OCI-LY1 (cell line): Measurements from ENCODE around the gene DYSF.

Experiments used
- H2AFZ ChIP-seq: fragments of 200-600 bp; sonication (generic), shearing (Covaris generic); 2 replicates; pipeline ENCODE4 v1.6.0; 2014; ENCODE audit warnings: antibody characterized with exemption, mild to moderate bottlenecking, low read length
- H3F3A ChIP-seq: fragments of 200-600 bp; sonication (generic), shearing (Covaris generic); 2 replicates; pipeline ENCODE4 v1.6.0; 2014; ENCODE audit warnings: mild to moderate bottlenecking, antibody characterized with exemption, low read length, moderate library complexity; ENCODE audit not compliant: insufficient read depth
- H3K27ac ChIP-seq: fragments of 200-600 bp; sonication (generic); 2 replicates; pipeline ENCODE4 v1.5.1; 2014; ENCODE audit warnings: low read length, mixed run types, mild to moderate bottlenecking, low read depth; ENCODE audit not compliant: poor library complexity, severe bottlenecking
- H3K27me3 ChIP-seq: fragments of 200-600 bp; sonication (generic); 2 replicates; pipeline ENCODE4 v1.6.0; 2014; ENCODE audit warnings: antibody characterized with exemption, mild to moderate bottlenecking, low read length, moderate library complexity; ENCODE audit not compliant: insufficient read depth
- H3K36me3 ChIP-seq: fragments of 200-600 bp; sonication (generic); 2 replicates; pipeline ENCODE4 v1.6.1; 2014; ENCODE audit warnings: mild to moderate bottlenecking, antibody characterized with exemption, low read length, moderate library complexity, mixed read lengths; ENCODE audit not compliant: insufficient read depth
- H3K4me1 ChIP-seq: fragments of 200-600 bp; sonication (generic); 2 replicates; pipeline ENCODE4 v1.5.1; 2014; ENCODE audit warnings: mild to moderate bottlenecking, low read length, moderate library complexity; ENCODE audit not compliant: insufficient read depth, severe bottlenecking
- H3K4me2 ChIP-seq: fragments of 200-600 bp; sonication (generic), shearing (Covaris generic); 2 replicates; pipeline ENCODE4 v1.6.1; 2014; ENCODE audit warnings: low read length
- H3K4me3 ChIP-seq: fragments of 200-600 bp; sonication (generic); 2 replicates; pipeline ENCODE4 v1.5.1; 2014; ENCODE audit warnings: low read length, low read depth, mild to moderate bottlenecking, mixed read lengths; ENCODE audit not compliant: poor library complexity, severe bottlenecking
- H3K79me2 ChIP-seq: fragments of 200-600 bp; shearing (Covaris generic); 2 replicates; pipeline ENCODE4 v1.6.1; 2016; ENCODE audit warnings: mixed run types, low read length, mixed read lengths; ENCODE audit not compliant: insufficient read depth
- H3K9ac ChIP-seq: fragments of 200-600 bp; sonication (generic), shearing (Covaris generic); 2 replicates; pipeline ENCODE4 v1.6.1; 2014; ENCODE audit warnings: mild to moderate bottlenecking, low read length, mixed read lengths
- H3K9me2 ChIP-seq: fragments of 200-600 bp; sonication (generic), shearing (Covaris generic); 2 replicates; pipeline ENCODE4 v1.6.1; 2014; ENCODE audit warnings: low read depth, mild to moderate bottlenecking, low read length, mixed read lengths
- H3K9me3 ChIP-seq: fragments of 200-600 bp; shearing (Covaris generic); 2 replicates; pipeline ENCODE4 v1.6.1; 2014; ENCODE audit warnings: low read length, mixed read lengths
- H4K20me1 ChIP-seq: fragments of 200-600 bp; sonication (generic), shearing (Covaris generic); 2 replicates; pipeline ENCODE4 v1.6.0; 2016; ENCODE audit warnings: mild to moderate bottlenecking, low read length; ENCODE audit not compliant: insufficient read depth
- CTCF ChIP-seq: fragments of 200-600 bp; sonication (generic), shearing (Covaris generic); IDR thresholded peaks from 2 replicates; pipeline ENCODE4 v1.5.1; 2017; ENCODE audit warnings: mild to moderate bottlenecking, antibody characterized with exemption, low read length, moderate library complexity, mixed read lengths
- EZH2 ChIP-seq: fragments of 200-600 bp; sonication (generic), shearing (Covaris generic); IDR thresholded peaks from 2 replicates; pipeline ENCODE4 v1.8.0; 2017; ENCODE audit warnings: borderline replicate concordance, mixed run types, mild to moderate bottlenecking, antibody characterized with exemption, low read length, moderate library complexity, mixed read lengths

DYSF gene

GRCh38 chr2:71576541-71576940 lies 123.2 kb downstream of the DYSF start:
- Histone ChIP-seq H4K20me1 (no peaks in the 10 kb centered on the region), H3K79me2 (no peaks in the 10 kb centered on the region), H2AFZ (no peak overlapping the region), H3K27me3 (no peaks in the 10 kb centered on the region), H3K36me3 (no peaks in the 10 kb centered on the region), H3K9ac (no peak overlapping the region), H3K9me2 (no peaks in the 10 kb centered on the region), H3K27ac (no peak overlapping the region), H3F3A (no peaks in the 10 kb centered on the region), H3K4me2 (no peak overlapping the region), H3K4me1 (no peaks in the 10 kb centered on the region), H3K9me3 (no peaks in the 10 kb centered on the region), H3K4me3 (no peak overlapping the region)
- TF ChIP-seq CTCF (no peak), EZH2 (no peak)

- TF ChIP-seq CTCF (no peak), EZH2 (no peak)
- Histone ChIP-seq H3K9me2 (no peaks in the 10 kb centered on the region), H3K4me2 (no peak overlapping the region), H3K79me2 (no peaks in the 10 kb centered on the region), H4K20me1 (no peaks in the 10 kb centered on the region), H3K27ac (no peak overlapping the region), H3F3A (no peaks in the 10 kb centered on the region), H3K9me3 (no peaks in the 10 kb centered on the region), H3K9ac (no peak overlapping the region), H2AFZ (no peak overlapping the region), H3K27me3 (no peaks in the 10 kb centered on the region), H3K4me1 (no peaks in the 10 kb centered on the region), H3K36me3 (no peaks in the 10 kb centered on the region), H3K4me3 (no peak overlapping the region)
Measured at GRCh38 chr2:71577209-71577608, 123.8 kb downstream of the DYSF start.

GRCh38 chr2:71578767-71579342 lies 125.5 kb downstream of the DYSF start:
- no peaks in the 10 kb centered on the region for H3K79me2 ChIP-seq
- TF ChIP-seq CTCF: no peak
- no peak for TF ChIP-seq EZH2
- no peak overlapping the region for H3K9ac ChIP-seq
- H3K4me3 ChIP-seq: no peak overlapping the region
- no peak overlapping the region for H3K4me2 ChIP-seq
- H2AFZ ChIP-seq: no peak overlapping the region
- H3K27ac ChIP-seq: no peak overlapping the region
- H3K9me3 ChIP-seq: no peaks in the 10 kb centered on the region
- no peaks in the 10 kb centered on the region for H3K4me1 ChIP-seq
- H3K9me2 ChIP-seq: no peaks in the 10 kb centered on the region
- no peaks in the 10 kb centered on the region for H3F3A ChIP-seq
- H4K20me1 ChIP-seq: no peaks in the 10 kb centered on the region
- H3K27me3 ChIP-seq: no peaks in the 10 kb centered on the region
- no peaks in the 10 kb centered on the region for H3K36me3 ChIP-seq
